ENCODE results near the gene FMO3. TPM values are rescaled to one million over a fixed set of nuclear protein-coding genes. Genes with fewer than 3 reads are reported as not detected.

Gene FMO3
- total and polyA plus RNA-seq, 12 donors, result 0.22 to 34.6 (median 12.9) TPM

DNA sequence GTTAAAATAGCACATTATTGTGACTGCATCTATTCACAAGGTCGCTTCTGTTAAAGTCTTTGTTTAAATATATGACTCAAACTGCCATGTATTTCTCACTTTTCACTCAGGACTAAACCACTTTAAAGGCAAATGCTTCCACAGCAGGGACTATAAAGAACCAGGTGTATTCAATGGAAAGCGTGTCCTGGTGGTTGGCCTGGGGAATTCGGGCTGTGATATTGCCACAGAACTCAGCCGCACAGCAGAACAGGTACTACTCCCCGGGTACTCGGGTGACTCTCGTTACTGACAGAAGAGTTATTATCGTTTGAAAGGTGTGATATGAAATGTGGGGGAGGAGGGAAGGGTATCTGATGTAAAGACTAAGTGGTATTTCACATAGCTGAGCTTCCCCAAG is 17.3 kb downstream of the FMO3 start:
- peaks cover 0 to 5% of the 10 kb centered on the region in 2 donors for H3K4me1 ChIP-seq (replicated peaks in 1 of 2)
- DNase-seq, result no peak
- no peaks in the 10 kb centered on the region for H3K36me3 ChIP-seq (replicated peaks in 1 of 2)
- H3K27ac ChIP-seq, result no peak overlapping the region
- no peak overlapping the region for H3K4me3 ChIP-seq
- no peaks in the 10 kb centered on the region for H3K9me3 ChIP-seq (replicated peaks in 1 of 3)
- 82 to 89% (median 87%) methylated on average over 8 of the region's 8 CpGs for WGBS, 4 donors
- no peaks in the 10 kb centered on the region for H3K27me3 ChIP-seq
- intact Hi-C loops (cut with DNase I), result no loop called here
- TF ChIP-seq, protein P1, sequence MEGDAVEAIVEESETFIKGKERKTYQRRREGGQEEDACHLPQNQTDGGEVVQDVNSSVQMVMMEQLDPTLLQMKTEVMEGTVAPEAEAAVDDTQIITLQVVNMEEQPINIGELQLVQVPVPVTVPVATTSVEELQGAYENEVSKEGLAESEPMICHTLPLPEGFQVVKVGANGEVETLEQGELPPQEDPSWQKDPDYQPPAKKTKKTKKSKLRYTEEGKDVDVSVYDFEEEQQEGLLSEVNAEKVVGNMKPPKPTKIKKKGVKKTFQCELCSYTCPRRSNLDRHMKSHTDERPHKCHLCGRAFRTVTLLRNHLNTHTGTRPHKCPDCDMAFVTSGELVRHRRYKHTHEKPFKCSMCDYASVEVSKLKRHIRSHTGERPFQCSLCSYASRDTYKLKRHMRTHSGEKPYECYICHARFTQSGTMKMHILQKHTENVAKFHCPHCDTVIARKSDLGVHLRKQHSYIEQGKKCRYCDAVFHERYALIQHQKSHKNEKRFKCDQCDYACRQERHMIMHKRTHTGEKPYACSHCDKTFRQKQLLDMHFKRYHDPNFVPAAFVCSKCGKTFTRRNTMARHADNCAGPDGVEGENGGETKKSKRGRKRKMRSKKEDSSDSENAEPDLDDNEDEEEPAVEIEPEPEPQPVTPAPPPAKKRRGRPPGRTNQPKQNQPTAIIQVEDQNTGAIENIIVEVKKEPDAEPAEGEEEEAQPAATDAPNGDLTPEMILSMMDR (IDR thresholded peaks at IDR 0.05), result no peak
- no peak for TF ChIP-seq POLR2A (IDR thresholded peaks at IDR 0.05)

DNA sequence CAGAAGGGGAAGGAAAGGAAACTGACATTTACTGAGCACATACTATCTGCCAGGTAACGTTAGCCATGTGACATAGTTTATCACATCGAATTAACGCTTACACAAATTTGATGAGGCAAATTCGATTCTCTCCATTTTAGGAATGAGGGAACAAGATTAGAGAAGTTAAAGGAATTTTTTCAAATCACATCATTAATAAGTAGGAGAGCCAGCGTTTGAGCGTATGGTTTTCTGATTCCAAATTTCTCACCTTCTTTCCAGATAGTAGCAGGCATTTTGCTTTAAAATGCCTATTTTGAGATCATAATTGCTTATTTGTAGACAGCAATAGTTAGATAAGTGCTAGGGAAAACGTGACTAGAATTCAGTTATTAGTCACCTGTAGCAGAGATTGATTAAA is 19.3 kb downstream of the FMO3 start:
- WGBS, 4 donors, result 81 to 85% (median 82%) methylated on average over 7 of the region's 7 CpGs
- DNase-seq, result no peak
- Histone ChIP-seq H3K27ac (peak overlapping the region in 1 of 5 donors; percentile 14), H3K4me3 (no peak overlapping the region), H3K4me1 (replicated peaks in 1 of 2) (peaks cover 0 to 5% of the 10 kb centered on the region in 2 donors), H3K9me3 (replicated peaks in 1 of 3) (no peaks in the 10 kb centered on the region), H3K27me3 (no peaks in the 10 kb centered on the region), H3K36me3 (replicated peaks in 1 of 2) (no peaks in the 10 kb centered on the region)
- intact Hi-C loops (cut with DNase I), result no loop called here
- TF ChIP-seq, protein P1 (IDR thresholded peaks at IDR 0.05), result no peak
- TF ChIP-seq POLR2A (IDR thresholded peaks at IDR 0.05), result no peak

GRCh38 chr1:171110621-171111326 is 20.1 kb downstream of the FMO3 start:
- intact Hi-C loops (cut with DNase I), result no loop called here

GRCh38 chr1:171112119-171112518 is 21.4 kb downstream of the FMO3 start:
- WGBS, 4 donors, result 62 to 76% (median 73%) methylated on average over 3 of the region's 3 CpGs
- Histone ChIP-seq H3K36me3 (replicated peaks in 1 of 2) (no peaks in the 10 kb centered on the region), H3K27me3 (no peaks in the 10 kb centered on the region), H3K27ac (peak overlapping the region in 1 of 5 donors; percentile 63), H3K4me1 (replicated peaks in 1 of 2) (peaks cover 0 to 5% of the 10 kb centered on the region in 2 donors), H3K9me3 (replicated peaks in 1 of 3) (no peaks in the 10 kb centered on the region), H3K4me3 (no peak overlapping the region)
- DNase-seq, result no peak
- intact Hi-C loops (cut with DNase I), result no loop called here
- TF ChIP-seq, protein P1 (IDR thresholded peaks at IDR 0.05), result no peak
- no peak for TF ChIP-seq POLR2A (IDR thresholded peaks at IDR 0.05)

More at GRCh38 chr1:171110621-171111326, 20.1 kb downstream of the FMO3 start:
- TF ChIP-seq POLR2A (IDR thresholded peaks at IDR 0.05), result no peak
- TF ChIP-seq, protein P1 (IDR thresholded peaks at IDR 0.05), result no peak
- Histone ChIP-seq H3K9me3 (replicated peaks in 1 of 3) (no peaks in the 10 kb centered on the region), H3K4me1 (replicated peaks in 1 of 2) (peaks cover 0 to 5% of the 10 kb centered on the region in 2 donors), H3K27me3 (no peaks in the 10 kb centered on the region), H3K27ac (peak overlapping the region in 1 of 5 donors; percentile 63), H3K36me3 (replicated peaks in 1 of 2) (no peaks in the 10 kb centered on the region), H3K4me3 (no peak overlapping the region)
- DNase-seq, result no peak
- 58 to 71% (median 61%) methylated on average over 7 of the region's 7 CpGs for WGBS, 4 donors

Measured in adrenal gland (tissue), 12 donors.